ENCODE data around the gene CCDC61. TPM values are rescaled to one million over a fixed set of nuclear protein-coding genes. Genes with fewer than 3 reads are reported as not detected.
A peak's percentile ranks its signal among the peaks of the same experiment; 100 is the strongest.

Gene CCDC61
- total and polyA plus RNA-seq, 12 donors = 6.6 to 11.6 (median 8.3) TPM

- H3K4me3 ChIP-seq = no peak overlapping the region
- no peak for ATAC-seq
- no peak for TF ChIP-seq CTCF (IDR thresholded peaks at IDR 0.05)
- 97% methylated on average over 6 of the region's 6 CpGs for WGBS, 2 donors
- no peak for DNase-seq
- intact Hi-C loops (cut with DNase I) = no loop called here
- peaks cover 0 to 62% (median 31%) of the 10 kb centered on the region in 7 donors for H3K27me3 ChIP-seq
- peaks cover 13 to 73% (median 51%) of the 10 kb centered on the region in 9 donors for H3K4me1 ChIP-seq
- H3K27ac ChIP-seq = peak overlapping the region in 6 of 10 donors; percentile 40 to 72 (median 65)
- H3K9me3 ChIP-seq = no peaks in the 10 kb centered on the region
- H3K36me3 ChIP-seq = peaks cover 0 to 18% (median 0%) of the 10 kb centered on the region in 9 donors
Observed at GRCh38 chr19:45958320-45958719, 36.9 kb upstream of the CCDC61 start.

- 47 to 51% methylated on average over 12 of the region's 12 CpGs for WGBS, 2 donors
- peaks cover 0 to 18% (median 0%) of the 10 kb centered on the region in 9 donors for H3K36me3 ChIP-seq
- no peak overlapping the region for H3K4me3 ChIP-seq
- peak in 3 of 8 donors; percentile 13 to 66 (median 33) for ATAC-seq
- DNase-seq = no peak
- no peak for TF ChIP-seq CTCF (IDR thresholded peaks at IDR 0.05)
- intact Hi-C loops (cut with DNase I) = no loop called here
- H3K4me1 ChIP-seq = peaks cover 10 to 67% (median 45%) of the 10 kb centered on the region in 9 donors
- H3K9me3 ChIP-seq = no peaks in the 10 kb centered on the region
- H3K27me3 ChIP-seq = peaks cover 0 to 57% (median 27%) of the 10 kb centered on the region in 7 donors
- peak overlapping the region in 9 of 10 donors; percentile 31 to 72 (median 56) for H3K27ac ChIP-seq
Observed at GRCh38 chr19:45958769-45959516, 36.3 kb upstream of the CCDC61 start.

- 44 to 53% methylated on average over 8 of the region's 8 CpGs for WGBS, 2 donors
Observed at GRCh38 chr19:45959517-45960025, 35.7 kb upstream of the CCDC61 start.

More at GRCh38 chr19:45959517-45960025, 35.7 kb upstream of the CCDC61 start:
- Histone ChIP-seq H3K4me1 (peaks cover 8 to 60% (median 41%) of the 10 kb centered on the region in 9 donors), H3K27ac (peak overlapping the region in 9 of 10 donors; percentile 31 to 72 (median 49)), H3K9me3 (no peaks in the 10 kb centered on the region), H3K27me3 (peaks cover 0 to 52% (median 25%) of the 10 kb centered on the region in 7 donors), H3K36me3 (peaks cover 0 to 18% (median 0%) of the 10 kb centered on the region in 9 donors), H3K4me3 (no peak overlapping the region)
- intact Hi-C loops (cut with DNase I) = no loop called here
- no peak for TF ChIP-seq CTCF (IDR thresholded peaks at IDR 0.05)
- DNase-seq (no peak), ATAC-seq (no peak)

All from heart right ventricle (tissue), 16 donors.